A673 (cell line): ENCODE results near the gene PBX1. TPM values are rescaled to one million over a fixed set of nuclear protein-coding genes. Genes with fewer than 3 reads are reported as not detected.
"Not testable (repeated sequence)": the region's sequence is repeated elsewhere in the genome, so short reads cannot be mapped to it uniquely, and the experiment has no call there.

Experiments used
- BruUV-seq: library from RNA; stranded (reverse); fragments of 400-500 nt; replicated peaks from 2 replicates; lab custom pipeline; 2021; lab: Mats Ljungman, UMichigan
- CTCF ChIA-PET: fragments of 300-600 bp; sonication (Branson Sonifier 250); formaldehyde crosslinking; loops from one replicate; lab custom pipeline; 2022; ENCODE audit warnings: antibody characterized with exemption; lab: Charles Lee
- POLR2A ChIA-PET: fragments of 300-600 bp; sonication (Branson Sonifier 250); formaldehyde crosslinking; loops from one replicate; lab custom pipeline; 2022; ENCODE audit warnings: antibody characterized with exemption; ENCODE audit not compliant: low non-redundant PET; lab: Charles Lee
- DNase-seq: peaks from one replicate; pipeline ENCODE4 v3.0.0-alpha.2; 2015; ENCODE audit warnings: low spot score
- H3K27ac ChIP-seq: fragments of 200-600 bp; sonication (generic); 2 replicates; pipeline ENCODE4 v1.5.1; 2016; ENCODE audit warnings: mixed run types, low read depth, mild to moderate bottlenecking, mixed read lengths, antibody characterized with exemption, low read length; ENCODE audit not compliant: poor library complexity, severe bottlenecking
- H3K27me3 ChIP-seq: fragments of 200-600 bp; sonication (generic); replicated peaks from 2 replicates; pipeline ENCODE4 v1.6.1; 2017; ENCODE audit warnings: mixed run types, low read depth, mild to moderate bottlenecking, mixed read lengths, antibody characterized with exemption, low read length; ENCODE audit not compliant: insufficient read depth, poor library complexity
- H3K36me3 ChIP-seq: fragments of 200-600 bp; sonication (generic); 2 replicates; pipeline ENCODE4 v1.6.1; 2016; ENCODE audit warnings: mixed run types, mild to moderate bottlenecking, mixed read lengths, antibody characterized with exemption, low read length; ENCODE audit not compliant: insufficient read depth, poor library complexity, severe bottlenecking
- H3K4me1 ChIP-seq: fragments of 200-600 bp; sonication (generic); 2 replicates; pipeline ENCODE4 v1.6.1; 2017; ENCODE audit warnings: mixed run types, mild to moderate bottlenecking, mixed read lengths, antibody characterized with exemption, low read length; ENCODE audit not compliant: insufficient read depth, poor library complexity, severe bottlenecking
- H3K4me3 ChIP-seq: fragments of 200-600 bp; sonication (generic); 2 replicates; pipeline ENCODE4 v1.5.1; 2016; ENCODE audit warnings: low read depth, mixed run types, mild to moderate bottlenecking, mixed read lengths, low read length; ENCODE audit not compliant: poor library complexity, severe bottlenecking
- H3K9me3 ChIP-seq: fragments of 200-600 bp; sonication (generic); 2 replicates; pipeline ENCODE4 v1.6.1; 2016; ENCODE audit warnings: mixed run types, low read depth, mild to moderate bottlenecking, mixed read lengths, antibody characterized with exemption, low read length; ENCODE audit not compliant: poor library complexity, severe bottlenecking
- CTCF ChIP-seq: fragments of 300-800, 200-600 bp; sonication (generic); conservative IDR thresholded peaks from 2 replicates; pipeline ENCODE4 v1.5.1; 2017; ENCODE audit warnings: low read depth, mild to moderate bottlenecking, antibody characterized with exemption, low read length, moderate library complexity, mixed read lengths
- EZH2 ChIP-seq: fragments of 200-600 bp; sonication (generic); IDR thresholded peaks from 2 replicates; pipeline ENCODE4 v1.6.1; 2017; ENCODE audit warnings: borderline replicate concordance, low read depth, mild to moderate bottlenecking, mixed read lengths, antibody characterized with exemption, low read length; ENCODE audit not compliant: poor library complexity, severe bottlenecking
- intact Hi-C: fragments of 100-400 bp; cut with micrococcal nuclease; formaldehyde crosslinking; loops from one replicate; pipeline ENCODE4 v1.10.0; 2022; ENCODE audit not compliant: unreplicated experiment
- total RNA-seq: library from RNA; stranded (reverse); gene quantifications from 2 replicates; pipeline ENCODE4 v1.2.3, GENCODE V29; 2021

The PBX1 gene
- total RNA-seq, 1 experiment from 2014 or later = 51.5 TPM

- no peaks in the 10 kb centered on the region for H3K9me3 ChIP-seq
- H3K36me3 ChIP-seq = no peaks in the 10 kb centered on the region
- no peak; the same call in 1 of the 2 replicates for TF ChIP-seq CTCF
- no peaks in the 10 kb centered on the region for H3K27me3 ChIP-seq
- CTCF ChIA-PET = no interaction called here
- no peak overlapping the region for H3K27ac ChIP-seq
- BruUV-seq = no TSS peak
- H3K4me3 ChIP-seq = no peak overlapping the region
- POLR2A ChIA-PET = interaction anchor here (0.7 to 0.9 kb wide), 2 partner anchors 24 to 504 kb away, joined by 3 read pairs; partner anchors contain the start of gene PBX1
- H3K4me1 ChIP-seq = no peaks in the 10 kb centered on the region
- intact Hi-C loops = no loop called here
- DNase-seq = no peak
Observed at GRCh38 chr1:164534863-164535610, 23.9 kb upstream of the PBX1 start.

GRCh38 chr1:164552463-164552988 is 6.5 kb upstream of the PBX1 start:
- CTCF ChIA-PET, POLR2A ChIA-PET, DNase-seq, intact Hi-C loops, H3K27ac ChIP-seq, H3K36me3 ChIP-seq, H3K27me3 ChIP-seq, BruUV-seq, H3K9me3 ChIP-seq, H3K4me3 ChIP-seq, H3K4me1 ChIP-seq: not testable (repeated sequence)

GRCh38 chr1:164557270-164557669 is 1.7 kb upstream of the PBX1 start:
- H3K27me3 ChIP-seq = no peaks in the 10 kb centered on the region
- no peak overlapping the region for H3K4me3 ChIP-seq
- no peak for DNase-seq
- POLR2A ChIA-PET = no interaction called here
- H3K4me1 ChIP-seq = peaks cover 16% of the 10 kb centered on the region
- H3K27ac ChIP-seq = no peak overlapping the region
- intact Hi-C loops = loop anchor here (5.0 kb wide), 1 partner anchor 230 kb away; no protein-coding TSS in a partner anchor
- TF ChIP-seq CTCF = no peak
- no peak for TF ChIP-seq EZH2
- no TSS peak for BruUV-seq
- H3K9me3 ChIP-seq = no peaks in the 10 kb centered on the region
- no peaks in the 10 kb centered on the region for H3K36me3 ChIP-seq
- CTCF ChIA-PET = no interaction called here
